HG03066 (cell line): ENCODE results near the gene BCS1L.
A peak's percentile ranks its signal among the peaks of the same experiment; 100 is the strongest.

Experiments used
- ATAC-seq: cut with Tn5 transposase; IDR thresholded peaks from one replicate; pipeline ENCODE4 v1.9.1; 2021; ENCODE audit warnings: low read depth; ENCODE audit not compliant: unreplicated experiment

The BCS1L gene

GRCh38 chr2:218710687-218711549, 51.4 kb downstream of the BCS1L start, which contains the start of gene TTLL4:
Gene TTLL4, plus strand, starts transcription at chr2:218710835. Its CDS starts 26,842 bp downstream, at chr2:218737677.
- ATAC-seq: peak; percentile 90

GRCh38 chr2:218711550-218711929, 52.1 kb downstream of the BCS1L start:
- no peak for ATAC-seq
